HepG2 (cell line): ENCODE measurements around the gene SLC25A51. TPM values are rescaled to one million over a fixed set of nuclear protein-coding genes. Genes with fewer than 3 reads are reported as not detected.

Source experiments
- ATAC-seq: fragments of 200-7000 bp; cut with Tn5 transposase; 3 replicates; pipeline ENCODE4 v1.9.1; 2020; ENCODE audit warnings: mild to moderate bottlenecking, moderate library complexity
- BruUV-seq: library from RNA; stranded (reverse); fragments of 400-500 nt; replicated peaks from 2 replicates; lab custom pipeline; 2021; lab: Mats Ljungman, UMichigan
- CTCF ChIA-PET: fragments of 300-600 bp; formaldehyde crosslinking; extraction: SDS; loops from one replicate; lab custom pipeline; 2021; ENCODE audit warnings: low total read pairs, inconsistent platforms, low intra/inter-chr PET ratio; lab: Yijun Ruan, JAX
- POLR2A ChIA-PET: fragments of 350-600 bp; sonication (Branson Sonifier 250); formaldehyde crosslinking; loops from one replicate; lab custom pipeline; 2020; ENCODE audit warnings: antibody characterized with exemption, inconsistent platforms; lab: Yijun Ruan, JAX
- DNase-seq: peaks from one replicate; pipeline ENCODE4 v3.0.0-alpha.2; 2015; ENCODE audit warnings: low spot score
- FAIRE-seq: peaks from 3 replicates; lab custom pipeline; 2011; peaks lifted over from hg19 to GRCh38; lab: Jason Lieb, UNC
- H2AFZ ChIP-seq: one replicate; pipeline ENCODE4 v1.6.1; 2011; ENCODE audit warnings: low read length, inconsistent platforms
- H3K27ac ChIP-seq: fragments of 300-600 bp; 3 replicates; pipeline ENCODE4 v1.8.0; 2011; ENCODE audit warnings: mixed run types, mild to moderate bottlenecking, mixed read lengths, low read length, inconsistent platforms; ENCODE audit not compliant: insufficient read depth; ENCODE audit errors: extremely low read length
- H3K27me3 ChIP-seq, 2 experiments: fragments of 200-600 bp in 1 of 2; 2 replicates in 1 of 2; 3 replicates in 1 of 2; pipeline versions ENCODE4 v1.6.0 to v1.8.0; 2011; ENCODE audit warnings: low read length in 2 of 2, mild to moderate bottlenecking in 2 of 2, moderate library complexity in 2 of 2, inconsistent platforms in 1 of 2; ENCODE audit not compliant: insufficient read depth in 2 of 2, control insufficient read depth in 1 of 2
- H3K36me3 ChIP-seq, 2 experiments: fragments of 200-600 bp in 1 of 2; replicated peaks in 1 of 2; 2 replicates in 1 of 2; 3 replicates in 1 of 2; pipeline versions ENCODE4 v1.5.1 to v1.8.0; 2011; ENCODE audit warnings: low read length in 2 of 2, inconsistent platforms in 1 of 2; ENCODE audit not compliant: insufficient read depth in 2 of 2, control insufficient read depth in 1 of 2
- H3K4me1 ChIP-seq: 2 replicates; pipeline ENCODE4 v1.5.1; 2012; ENCODE audit warnings: low read length, inconsistent platforms; ENCODE audit not compliant: insufficient read depth
- H3K4me2 ChIP-seq: 2 replicates; pipeline ENCODE4 v1.6.0; 2011; ENCODE audit warnings: low read depth, low read length, inconsistent platforms
- H3K4me3 ChIP-seq, 3 experiments: fragments of 200-600 bp in 1 of 3; sonication (generic), shearing (Covaris generic) in 1 of 3; replicated peaks in 1 of 3; 2 replicates each; pipeline ENCODE4 v1.5.1; 2011 to 2016; ENCODE audit warnings: low read length in 3 of 3, inconsistent platforms in 2 of 3, low read depth in 2 of 3, mild to moderate bottlenecking in 2 of 3, control low read depth in 1 of 3, mixed read lengths in 1 of 3; ENCODE audit not compliant: insufficient read depth in 1 of 3
- H3K79me2 ChIP-seq: one replicate; pipeline ENCODE4 v1.6.1; 2011; ENCODE audit warnings: low read length, inconsistent platforms; ENCODE audit not compliant: insufficient read depth
- H3K9ac ChIP-seq: 2 replicates; pipeline ENCODE4 v1.6.0; 2011; ENCODE audit warnings: mild to moderate bottlenecking, low read depth, low read length, inconsistent platforms; ENCODE audit not compliant: insufficient read depth
- H3K9me3 ChIP-seq: 2 replicates; pipeline ENCODE4 v1.5.1; 2012; ENCODE audit warnings: mild to moderate bottlenecking, low read length
- H4K20me1 ChIP-seq: 2 replicates; pipeline ENCODE4 v1.6.0; 2011; ENCODE audit warnings: inconsistent platforms, mild to moderate bottlenecking, low read length, moderate library complexity; ENCODE audit not compliant: insufficient read depth
- AGO2 ChIP-seq: fragments of 200-400 bp; formaldehyde crosslinking; optimal IDR thresholded peaks from 2 replicates; pipeline ENCODE3; 2017; ENCODE audit warnings: mild to moderate bottlenecking, low read depth, low read length, moderate library complexity
- BATF2 ChIP-seq: sonication (generic); formaldehyde crosslinking; IDR thresholded peaks from 2 replicates; pipeline ENCODE4 v1.8.0; 2022; ENCODE audit warnings: mild to moderate bottlenecking, missing genetic modification reagents, moderate library complexity
- GABPA ChIP-seq, 2 experiments: IDR thresholded peaks; 2 replicates each; pipeline ENCODE4 v1.6.1; 2011 to 2016; ENCODE audit warnings: low read depth in 2 of 2, low read length in 1 of 2, missing biosample characterization in 1 of 2, missing genetic modification characterization in 1 of 2
- JUN ChIP-seq: sonication (generic); formaldehyde crosslinking; IDR thresholded peaks from 2 replicates; pipeline ENCODE4 v1.4.0; 2020; ENCODE audit warnings: mild to moderate bottlenecking, missing genetic modification reagents
- LCORL ChIP-seq, 2 experiments: fragments of 450-650 bp in 1 of 2; sonication (generic) in 1 of 2; formaldehyde crosslinking in 1 of 2; IDR thresholded peaks; 2 replicates each; pipeline versions ENCODE4 v1.5.0 to v1.6.1; 2017 to 2020; ENCODE audit warnings: antibody characterized with exemption in 1 of 2, missing genetic modification reagents in 1 of 2
- RBM22 ChIP-seq: fragments of 200-400 bp; formaldehyde crosslinking; optimal IDR thresholded peaks from 2 replicates; pipeline ENCODE3; 2017; ENCODE audit warnings: mild to moderate bottlenecking, low read length, moderate library complexity
- ZNF781 ChIP-seq: sonication (generic); formaldehyde crosslinking; IDR thresholded peaks from 2 replicates; pipeline ENCODE4 v1.5.1; 2020; ENCODE audit warnings: borderline replicate concordance, mild to moderate bottlenecking, missing genetic modification reagents; ENCODE audit errors: not compliant biosample characterization
- WGBS: methylation state at CpG from one replicate; pipeline ENCODE4 v1.1.6; 2017; ENCODE audit warnings: low lambda C conversion rate; 5-methylcytosine and 5-hydroxymethylcytosine counted together
- in situ Hi-C: cut with HindIII; loops from 2 replicates; pipeline ENCODE4 v1.10.0; 2017; ENCODE audit warnings: low pct_unique_long_range_greater_than_20kb; ENCODE audit not compliant: extremely low pct_ligation_motif_present
- intact Hi-C: fragments of 100-400 bp; cut with micrococcal nuclease; formaldehyde crosslinking; loops from one replicate; pipeline ENCODE4 v1.10.0; 2022; ENCODE audit not compliant: unreplicated experiment
- polyA plus RNA-seq, 8 experiments: library from polyadenylated mRNA; depleted of rRNA in 3 of 8; stranded (reverse) in 7 of 8; unstranded in 1 of 8; fragments of >200 nt; fragmentation: Illumina TruSeq in 4 of 8; extraction: Trizol in 4 of 8; gene quantifications; 2 replicates each; pipeline versions ENCODE4 v1.2.1 to v1.2.3, GENCODE V29; 2011 to 2016; ENCODE audit warnings: low read depth in 4 of 8, missing spikeins in 1 of 8, mixed read lengths in 1 of 8; ENCODE audit not compliant: insufficient read depth in 1 of 8
- total RNA-seq, 5 experiments: library from RNA; depleted of rRNA; stranded (reverse); fragments of >200 nt; fragmentation: Illumina TruSeq; extraction: Trizol; gene quantifications; 2 replicates each; pipeline ENCODE4 v1.2.3, GENCODE V29; 2016; ENCODE audit warnings: low read depth in 1 of 5

SLC25A51 gene
- total and polyA plus RNA-seq, 2 of the 13 experiments (the other 11 are each of a cell fraction or from before 2014, with no cell fraction given), result 14.6 to 37.7 TPM

DNA sequence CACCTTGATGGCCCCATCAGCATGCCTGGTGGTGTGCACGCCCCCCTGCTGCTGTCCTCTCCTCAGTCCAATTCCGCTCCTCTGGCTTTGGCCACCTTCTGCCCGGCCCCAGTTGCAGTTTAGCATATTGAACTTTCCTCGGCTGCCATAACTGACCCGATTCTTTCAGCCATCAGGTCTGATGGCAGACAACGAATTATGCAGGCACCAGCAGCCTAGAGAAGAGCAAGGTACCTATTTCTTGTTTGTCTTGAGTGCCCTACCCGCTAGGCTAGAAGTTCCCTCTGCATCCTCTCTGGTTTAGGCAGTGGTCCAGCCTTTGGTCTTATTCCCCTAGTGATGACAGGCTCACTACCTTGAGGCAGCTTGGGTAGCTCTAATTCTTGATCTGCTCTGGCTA, 43.0 kb upstream of the SLC25A51 start:
- POLR2A ChIA-PET, result no interaction called here

DNA sequence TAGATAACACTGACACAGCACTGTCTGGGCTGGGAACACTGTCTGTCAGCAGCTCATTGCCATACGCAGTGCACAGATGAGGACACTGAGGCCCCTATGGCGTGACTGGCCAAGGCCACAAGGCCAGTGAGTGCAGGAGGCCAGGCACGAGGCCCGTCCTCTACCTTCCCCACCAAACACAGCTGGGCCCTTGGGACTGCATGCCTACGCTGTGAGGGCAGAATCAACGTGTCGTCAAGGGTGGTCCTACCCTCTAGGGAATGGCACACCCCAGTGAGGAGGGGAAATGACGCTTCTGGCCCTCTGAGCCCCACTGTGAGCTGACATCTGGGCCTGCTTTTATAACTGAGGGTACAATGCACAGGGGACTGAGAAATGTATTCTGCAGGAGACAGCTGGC, 42.1 kb upstream of the SLC25A51 start:
- TF ChIP-seq LCORL (IDR thresholded peaks at IDR 0.05) (no peak), LCORL (CRISPR knock-in tag; IDR thresholded peaks at IDR 0.05) (no peak), RBM22 (peak; percentile 86), AGO2 (peak; percentile 35)
- intact Hi-C loops (no loop called here), in situ Hi-C loops (no loop called here)
- ChIA-PET CTCF (no interaction called here), POLR2A (no interaction called here)
- H3K4me2 ChIP-seq, result no peak overlapping the region
- BruUV-seq, result no TSS peak
- WGBS, result no CpG with 5 or more reads among the region's 8 CpGs
- no peak overlapping the region for H3K9ac ChIP-seq
- no peaks in the 10 kb centered on the region for H3K79me2 ChIP-seq
- no peak overlapping the region for H2AFZ ChIP-seq
- no peak for ATAC-seq
- DNase-seq, result no peak
- no peak overlapping the region for H3K4me3 ChIP-seq
- H3K27ac ChIP-seq, result no peak overlapping the region
- H3K36me3 ChIP-seq, result peaks cover 56 to 97% of the 10 kb centered on the region in 2 experiments
- H4K20me1 ChIP-seq, result peaks cover 18% of the 10 kb centered on the region; the same call in 1 of the 2 replicates
- no peak for FAIRE-seq
- no peaks in the 10 kb centered on the region for H3K27me3 ChIP-seq
- H3K4me1 ChIP-seq, result peaks cover 16% of the 10 kb centered on the region
- no peaks in the 10 kb centered on the region for H3K9me3 ChIP-seq

More for the DNA sequence above, 43.0 kb upstream of the SLC25A51 start:
- Histone ChIP-seq H3K36me3 (peaks cover 54 to 97% of the 10 kb centered on the region in 2 experiments), H4K20me1 (peaks cover 14% of the 10 kb centered on the region; the same call in 1 of the 2 replicates), H2AFZ (no peak overlapping the region), H3K9me3 (no peaks in the 10 kb centered on the region), H3K4me3 (no peak overlapping the region), H3K9ac (no peak overlapping the region), H3K4me2 (no peak overlapping the region), H3K79me2 (no peaks in the 10 kb centered on the region), H3K4me1 (peaks cover 16% of the 10 kb centered on the region), H3K27me3 (no peaks in the 10 kb centered on the region)
- CTCF ChIA-PET, result no interaction called here
- in situ Hi-C loops, result no loop called here
- no peak for FAIRE-seq
- 97% methylated on average over 7 of the region's 7 CpGs for WGBS
- no peak for ATAC-seq
- DNase-seq, result no peak
- TF ChIP-seq BATF2 (CRISPR knock-in tag) (no peak), JUN (CRISPR knock-in tag) (no peak), ZNF781 (CRISPR knock-in tag) (no peak), GABPA (IDR thresholded peaks at IDR 0.05; ENCODE audit: low read depth, low read length) (no peak), GABPA (CRISPR knock-in tag; IDR thresholded peaks at IDR 0.05; ENCODE audit: low read depth) (no peak)
- TF ChIP-seq, all 625 proteins: peak for 0
- H3K27ac ChIP-seq, result no peak overlapping the region
- intact Hi-C loops, result no loop called here
- no TSS peak for BruUV-seq
